Gastrocnemius medialis (tissue), 4 donors: ENCODE results near the gene CGGBP1.

Source experiments
- POLR2A ChIP-seq, 2 donors: fragments of 450-650 bp; IDR thresholded peaks; one replicate each; pipeline ENCODE4 v1.6.1; 2017; ENCODE audit warnings: antibody characterized with exemption in 2 of 2, mild to moderate bottlenecking in 2 of 2, moderate library complexity in 2 of 2
- TF ChIP-seq, protein P1 (sequence below), 5 experiments: fragments of 450-650 bp in 3 of 5; fragments of 200-600 bp in 2 of 5; sonication (generic) in 2 of 5; IDR thresholded peaks in 4 of 5; conservative IDR thresholded peaks in 1 of 5; 1 replicate in 4 of 5; 2 replicates in 1 of 5; pipeline ENCODE4 v1.5.1; 2016 to 2019; ENCODE audit warnings: antibody characterized with exemption in 5 of 5, mild to moderate bottlenecking in 3 of 5, moderate library complexity in 3 of 5

DNA sequence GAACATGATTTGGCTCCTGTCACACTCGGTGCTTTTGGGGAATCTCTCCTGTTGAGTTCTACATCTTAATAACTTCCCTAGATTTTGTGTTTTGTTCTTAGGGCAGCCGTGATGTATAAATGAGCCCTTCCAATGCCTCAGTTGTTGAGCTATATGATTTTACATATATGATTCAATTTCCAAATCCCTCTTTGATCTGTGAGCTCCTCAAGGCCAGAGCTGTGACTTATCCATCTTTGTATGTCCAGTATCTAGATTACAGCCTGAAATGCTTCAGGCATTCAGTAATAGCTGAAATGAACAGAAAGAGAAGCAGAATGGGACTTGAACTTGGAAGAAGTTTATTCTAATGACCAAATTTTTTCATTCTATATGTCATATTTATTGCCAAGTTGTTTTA, 26.6 kb downstream of the CGGBP1 start:
- TF ChIP-seq, protein P1, sequence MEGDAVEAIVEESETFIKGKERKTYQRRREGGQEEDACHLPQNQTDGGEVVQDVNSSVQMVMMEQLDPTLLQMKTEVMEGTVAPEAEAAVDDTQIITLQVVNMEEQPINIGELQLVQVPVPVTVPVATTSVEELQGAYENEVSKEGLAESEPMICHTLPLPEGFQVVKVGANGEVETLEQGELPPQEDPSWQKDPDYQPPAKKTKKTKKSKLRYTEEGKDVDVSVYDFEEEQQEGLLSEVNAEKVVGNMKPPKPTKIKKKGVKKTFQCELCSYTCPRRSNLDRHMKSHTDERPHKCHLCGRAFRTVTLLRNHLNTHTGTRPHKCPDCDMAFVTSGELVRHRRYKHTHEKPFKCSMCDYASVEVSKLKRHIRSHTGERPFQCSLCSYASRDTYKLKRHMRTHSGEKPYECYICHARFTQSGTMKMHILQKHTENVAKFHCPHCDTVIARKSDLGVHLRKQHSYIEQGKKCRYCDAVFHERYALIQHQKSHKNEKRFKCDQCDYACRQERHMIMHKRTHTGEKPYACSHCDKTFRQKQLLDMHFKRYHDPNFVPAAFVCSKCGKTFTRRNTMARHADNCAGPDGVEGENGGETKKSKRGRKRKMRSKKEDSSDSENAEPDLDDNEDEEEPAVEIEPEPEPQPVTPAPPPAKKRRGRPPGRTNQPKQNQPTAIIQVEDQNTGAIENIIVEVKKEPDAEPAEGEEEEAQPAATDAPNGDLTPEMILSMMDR (IDR thresholded peaks at IDR 0.05 in 4 of 5, conservative IDR thresholded peaks at IDR 0.05 in 1 of 5) = no peak
- TF ChIP-seq POLR2A (IDR thresholded peaks at IDR 0.05) = no peak
